NCI-H82 treated with DMSO at 0.1 percent for 48 hours (cell line): ENCODE measurements around the gene APBB3.

Experiments used
- DNase-seq: peaks from one replicate; lab custom pipeline; 2025; ENCODE audit not compliant: unreplicated experiment; lab: John Stamatoyannopoulos, UW

The APBB3 gene

DNA sequence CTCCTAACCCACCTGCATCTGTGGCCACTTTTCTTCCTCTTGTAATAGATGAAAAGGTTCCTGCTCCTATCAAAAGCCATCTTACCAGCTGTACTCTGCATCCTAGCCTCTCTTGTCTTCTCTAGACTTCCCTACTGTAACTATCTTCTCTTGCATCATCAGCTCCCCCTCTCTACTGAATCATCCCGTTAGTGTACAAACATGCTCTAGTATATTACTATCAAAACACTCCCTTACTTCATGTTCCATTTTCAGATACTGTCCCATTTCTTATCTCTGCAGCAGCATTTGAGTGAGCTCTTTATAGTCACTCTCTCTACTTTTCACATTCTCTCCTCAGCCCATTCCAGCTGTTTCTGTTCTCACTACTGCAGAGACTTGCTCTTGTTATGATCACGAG lies 9.9 kb downstream of the APBB3 start:
- DNase-seq: no peak

- no peak for DNase-seq
Observed at GRCh38 chr5:140553657-140554056, 10.7 kb downstream of the APBB3 start.

GRCh38 chr5:140551872-140552271 lies 12.5 kb downstream of the APBB3 start:
- no peak for DNase-seq

GRCh38 chr5:140550147-140551079 lies 14.0 kb downstream of the APBB3 start:
- no peak for DNase-seq

DNA sequence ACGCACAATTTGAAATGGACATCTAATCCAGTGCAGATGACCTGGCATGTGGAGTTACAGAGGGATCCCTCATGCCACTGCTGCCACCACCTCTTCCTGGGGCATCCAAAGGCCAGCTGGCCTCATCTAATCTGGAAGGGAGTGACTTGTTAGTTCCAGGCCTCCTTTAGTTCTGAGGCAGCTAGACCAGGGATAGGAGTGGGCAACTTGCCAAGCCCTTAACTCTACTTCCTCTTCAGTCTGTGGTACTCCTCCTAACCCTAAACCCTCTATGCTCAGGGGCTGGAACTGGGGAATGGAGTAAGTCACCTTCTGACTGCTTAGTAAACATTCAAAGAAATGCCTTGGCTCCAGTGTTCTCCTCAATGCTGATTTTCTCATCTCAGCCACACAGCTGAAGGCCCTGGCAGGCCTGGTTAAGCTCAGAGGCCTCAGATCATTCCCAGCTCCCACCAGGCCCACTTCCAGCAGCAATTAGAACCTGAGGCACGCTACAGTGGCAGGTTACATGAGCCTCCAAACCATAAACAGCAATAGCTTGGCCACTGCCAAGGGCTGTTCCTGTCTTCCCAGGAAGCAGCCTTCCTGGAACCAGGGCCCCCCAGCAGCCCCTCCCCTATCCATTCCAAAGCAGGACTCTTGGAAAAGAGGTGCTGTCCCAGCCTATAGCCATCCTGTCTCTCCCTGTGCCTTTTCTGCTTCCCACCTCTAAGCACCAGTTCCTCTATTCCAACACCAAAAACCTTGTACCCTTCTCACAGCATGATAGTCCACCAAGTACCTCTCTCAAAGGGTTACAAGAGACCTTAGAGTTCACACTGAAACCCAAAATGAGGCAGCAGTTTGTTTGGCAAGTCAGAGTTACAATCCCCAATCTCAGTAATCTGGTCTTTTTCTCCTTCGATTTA lies 14.9 kb downstream of the APBB3 start:
- DNase-seq: no peak

DNA sequence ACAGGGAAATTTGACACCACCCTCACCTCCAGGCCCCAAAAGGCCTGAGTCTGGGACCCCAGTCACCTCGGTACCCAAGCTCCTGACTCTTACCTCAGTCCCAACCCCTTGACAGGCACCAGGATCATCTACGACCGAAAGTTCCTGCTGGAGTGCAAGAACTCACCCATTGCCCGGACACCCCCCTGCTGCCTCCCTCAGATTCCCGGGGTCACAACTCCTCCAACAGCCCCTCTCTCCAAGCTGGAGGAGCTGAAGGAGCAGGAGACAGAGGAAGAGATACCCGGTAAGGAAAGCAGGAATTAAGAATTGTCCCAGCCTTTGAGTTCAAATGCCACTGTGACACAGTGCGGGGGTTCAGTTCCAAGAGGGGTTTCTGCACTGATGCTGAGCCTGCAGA lies 15.6 kb downstream of the APBB3 start:
- no peak for DNase-seq

DNA sequence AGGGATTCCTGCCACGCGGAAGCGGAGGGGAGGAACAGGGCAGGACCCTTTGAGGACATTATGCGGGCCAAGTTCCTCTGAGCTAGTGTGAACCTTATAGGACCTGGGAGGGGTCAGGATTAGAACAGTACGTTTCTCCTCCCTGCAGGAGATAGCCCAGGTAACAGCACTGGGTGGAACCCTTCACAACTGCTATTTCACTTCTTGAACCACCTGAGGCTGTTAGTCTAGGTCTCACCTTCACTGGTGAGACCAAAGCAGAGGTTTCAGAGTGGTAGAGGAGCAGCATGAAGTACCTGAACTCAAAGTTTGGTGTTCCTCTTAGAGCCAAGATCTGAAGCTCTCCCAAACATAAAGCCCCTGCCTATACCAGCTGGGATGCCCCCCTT lies 16.1 kb downstream of the APBB3 start:
- no peak for DNase-seq

- DNase-seq: peak; percentile 57
Observed at GRCh38 chr5:140547508-140548299, 16.7 kb downstream of the APBB3 start, which contains the start of gene EIF4EBP3. TSS of gene EIF4EBP3 (plus strand) at chr5:140547662. CDS start at chr5:140547738, 76 bp downstream.

DNA sequence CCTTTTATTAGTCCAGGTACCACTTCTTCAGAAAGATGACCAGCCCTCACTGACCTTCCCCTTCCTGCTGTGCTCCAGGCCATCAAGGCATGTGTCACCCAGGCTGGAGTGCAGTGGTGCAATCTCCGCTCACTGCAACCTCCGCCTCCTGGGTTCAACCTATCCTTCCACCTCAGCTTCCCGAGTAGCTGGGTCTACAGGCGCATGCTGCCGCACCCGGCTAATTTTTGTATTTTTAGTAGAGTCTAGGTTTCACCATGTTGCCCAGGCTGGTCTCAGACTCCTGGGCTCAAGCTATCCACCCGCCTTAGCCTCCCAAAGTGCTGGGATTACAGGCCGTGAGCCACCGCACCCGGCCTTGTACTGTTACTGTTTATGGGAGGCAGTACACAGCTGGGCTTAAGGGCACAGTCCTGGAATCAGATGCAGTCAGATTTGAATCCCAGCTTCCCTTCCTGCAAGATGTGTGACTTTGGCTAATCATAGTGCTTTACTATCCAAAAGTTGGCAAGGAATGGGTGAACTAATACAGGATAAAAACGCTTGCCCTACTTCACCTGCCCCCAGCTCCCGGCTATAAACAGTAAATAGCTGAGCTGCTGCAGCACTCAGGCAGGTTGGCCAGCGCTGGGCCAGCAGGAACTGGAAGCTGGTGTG lies 17.4 kb downstream of the APBB3 start:
- DNase-seq: no peak

DNA sequence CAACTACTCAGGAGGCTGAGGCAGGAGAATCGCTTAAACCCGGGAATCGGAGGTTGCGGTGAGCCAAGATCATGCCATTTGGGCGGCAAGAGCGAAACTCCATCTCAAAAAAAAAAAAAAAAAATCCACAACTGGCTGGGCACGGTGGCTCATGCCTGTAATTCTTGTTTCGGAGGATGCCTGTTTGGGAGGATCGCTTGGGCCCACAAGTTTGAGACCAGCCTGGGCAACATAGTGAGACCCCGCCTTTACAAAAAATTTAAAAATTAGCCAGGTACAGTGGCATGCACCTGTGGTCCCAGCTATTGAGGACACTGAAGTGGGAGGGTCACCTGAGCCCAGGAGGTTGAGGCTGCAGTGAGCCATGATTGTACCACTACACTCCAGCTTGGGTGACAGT lies 18.8 kb downstream of the APBB3 start:
- no peak for DNase-seq

GRCh38 chr5:140544986-140545385 lies 19.4 kb downstream of the APBB3 start:
- no peak for DNase-seq

DNA sequence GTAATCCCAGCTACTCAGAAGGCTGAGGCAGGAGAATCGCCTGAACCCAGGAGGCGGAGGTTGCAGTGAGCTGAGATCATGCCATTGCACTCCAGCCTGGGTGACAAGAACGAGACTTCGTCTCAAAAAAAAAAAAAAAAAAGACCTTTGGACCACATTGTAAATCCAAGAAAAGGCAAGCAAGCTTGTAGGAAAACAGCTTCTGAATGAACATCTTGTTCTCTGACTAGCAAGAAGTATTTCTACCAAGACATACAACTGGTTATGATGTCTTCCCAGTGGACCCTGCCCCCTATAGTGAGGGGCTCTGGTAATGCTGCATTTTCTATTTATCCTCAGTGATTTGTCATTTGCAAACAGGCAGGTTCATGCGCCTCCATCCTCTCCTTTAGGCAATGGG lies 21.4 kb downstream of the APBB3 start:
- no peak for DNase-seq

GRCh38 chr5:140540227-140540626 lies 24.2 kb downstream of the APBB3 start:
- DNase-seq: no peak

DNA sequence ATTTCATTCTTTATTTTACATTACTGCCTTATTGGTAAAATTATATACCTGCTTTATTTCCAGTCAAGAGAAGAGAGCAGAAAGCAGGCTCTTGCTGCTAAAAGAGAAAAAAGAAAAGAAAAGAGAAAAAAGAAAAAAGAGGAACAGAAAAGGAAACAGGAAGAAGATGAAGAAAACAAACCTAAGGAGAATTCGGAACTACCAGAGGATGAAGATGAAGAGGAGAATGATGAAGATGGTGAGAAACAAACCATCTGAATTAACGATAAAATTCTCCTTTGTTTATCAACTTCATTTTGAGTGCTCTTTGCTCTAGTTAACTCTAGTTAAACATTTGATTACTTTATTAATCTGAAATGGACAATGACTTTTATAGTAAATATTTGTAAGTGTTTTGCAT lies 40.4 kb downstream of the APBB3 start:
- no peak for DNase-seq

GRCh38 chr5:140513124-140513523 lies 51.3 kb downstream of the APBB3 start:
- no peak for DNase-seq

- DNase-seq: no peak
Observed at GRCh38 chr5:140509898-140510297, 54.5 kb downstream of the APBB3 start.
